HuH-7.5 (cell line): ENCODE results near the gene EHMT1.
"Not testable (repeated sequence)": the region's sequence is repeated elsewhere in the genome, so short reads cannot be mapped to it uniquely, and the experiment has no call there.

Experiments
- DNase-seq: peaks from one replicate; pipeline ENCODE4 v3.0.0; 2011; ENCODE audit warnings: low spot score

Gene EHMT1

GRCh38 chr9:137873408-137873807 is 254.6 kb downstream of the EHMT1 start:
- DNase-seq, result no peak

GRCh38 chr9:137873858-137874362 is 255.1 kb downstream of the EHMT1 start:
- no peak for DNase-seq

GRCh38 chr9:137875354-137875753 is 256.5 kb downstream of the EHMT1 start:
- no peak for DNase-seq

- no peak for DNase-seq
Observed at GRCh38 chr9:137875846-137876245, 257.0 kb downstream of the EHMT1 start.

GRCh38 chr9:137876269-137876668 is 257.5 kb downstream of the EHMT1 start:
- no peak for DNase-seq

- DNase-seq, result no peak
Observed at GRCh38 chr9:137876781-137877386, 258.1 kb downstream of the EHMT1 start.

- DNase-seq, result not testable (repeated sequence)
Observed at GRCh38 chr9:137877506-137878122, 258.8 kb downstream of the EHMT1 start, which contains the start of gene CACNA1B. Gene CACNA1B, plus strand, starts transcription at chr9:137877782. Its CDS starts 152 bp downstream, at chr9:137877934.

- no peak for DNase-seq
Observed at GRCh38 chr9:137878146-137878941, 259.5 kb downstream of the EHMT1 start.

GRCh38 chr9:137879052-137879451 is 260.2 kb downstream of the EHMT1 start:
- no peak for DNase-seq

GRCh38 chr9:137879566-137880150 is 260.9 kb downstream of the EHMT1 start:
- DNase-seq, result no peak

GRCh38 chr9:137880160-137880975 is 261.6 kb downstream of the EHMT1 start:
- DNase-seq, result no peak

GRCh38 chr9:137880976-137881530 is 262.2 kb downstream of the EHMT1 start:
- DNase-seq, result no peak

GRCh38 chr9:137881591-137882505 is 263.0 kb downstream of the EHMT1 start:
- DNase-seq, result no peak

- no peak for DNase-seq
Observed at GRCh38 chr9:137882506-137882821, 263.7 kb downstream of the EHMT1 start.

- not testable (repeated sequence) for DNase-seq
Observed at GRCh38 chr9:137883977-137884376, 265.2 kb downstream of the EHMT1 start.

- DNase-seq, result not testable (repeated sequence)
Observed at GRCh38 chr9:137884547-137884946, 265.7 kb downstream of the EHMT1 start.

- DNase-seq, result not testable (repeated sequence)
Observed at GRCh38 chr9:137885121-137885520, 266.3 kb downstream of the EHMT1 start.
